Keratinocyte (primary cell): ENCODE data around the gene TTI1.

Experiments
- EZH2 ChIP-seq: IDR thresholded peaks from one replicate; pipeline ENCODE4 v1.6.1; 2012; ENCODE audit warnings: inconsistent platforms, mild to moderate bottlenecking, low read length, moderate library complexity
- TF ChIP-seq, protein P1 (sequence below), 3 experiments: IDR thresholded peaks in 1 of 3; conservative IDR thresholded peaks in 1 of 3; optimal IDR thresholded peaks in 1 of 3; 2 replicates in 2 of 3; 3 replicates in 1 of 3; pipeline versions ENCODE3 to v1.5.1; 2011; ENCODE audit warnings: low read length in 3 of 3, mild to moderate bottlenecking in 3 of 3, moderate library complexity in 2 of 3, control low read depth in 1 of 3, inconsistent platforms in 1 of 3; ENCODE audit not compliant: insufficient read depth in 2 of 3; ENCODE audit errors: extremely low read depth in 1 of 3

DNA sequence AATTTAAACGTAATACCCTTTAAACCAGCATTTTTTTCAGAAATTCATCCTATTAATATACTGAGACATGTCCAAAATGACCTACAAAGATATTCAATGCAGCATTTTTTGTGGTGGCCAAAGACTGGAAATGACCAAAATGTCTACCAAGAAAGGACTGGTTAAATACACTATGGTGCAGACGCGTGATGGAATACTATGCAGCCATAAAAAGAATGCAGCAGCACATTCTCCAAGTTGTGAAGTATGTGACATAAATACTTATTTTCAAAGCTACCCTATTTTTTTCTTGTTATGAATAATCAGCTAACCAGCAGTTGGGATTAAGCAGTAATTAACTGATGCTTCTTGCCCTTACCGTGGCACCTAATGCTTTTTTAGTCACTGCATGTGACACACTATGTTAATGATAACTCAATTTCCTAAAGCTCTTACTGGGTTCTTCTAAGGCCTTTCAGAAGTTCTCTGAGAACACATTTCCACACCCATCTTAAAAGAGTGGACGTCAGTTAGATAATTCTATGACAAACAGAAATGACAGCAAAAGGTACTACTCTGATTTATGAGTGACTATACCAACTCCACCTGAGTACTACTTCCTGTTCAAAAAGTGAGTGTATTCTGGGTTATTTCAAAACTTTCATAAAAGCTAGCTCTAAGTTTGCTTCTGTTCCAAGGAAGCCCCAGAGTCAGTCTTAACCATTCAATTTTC, 24.9 kb downstream of the TTI1 start:
- TF ChIP-seq EZH2, result no peak
- TF ChIP-seq, protein P1, sequence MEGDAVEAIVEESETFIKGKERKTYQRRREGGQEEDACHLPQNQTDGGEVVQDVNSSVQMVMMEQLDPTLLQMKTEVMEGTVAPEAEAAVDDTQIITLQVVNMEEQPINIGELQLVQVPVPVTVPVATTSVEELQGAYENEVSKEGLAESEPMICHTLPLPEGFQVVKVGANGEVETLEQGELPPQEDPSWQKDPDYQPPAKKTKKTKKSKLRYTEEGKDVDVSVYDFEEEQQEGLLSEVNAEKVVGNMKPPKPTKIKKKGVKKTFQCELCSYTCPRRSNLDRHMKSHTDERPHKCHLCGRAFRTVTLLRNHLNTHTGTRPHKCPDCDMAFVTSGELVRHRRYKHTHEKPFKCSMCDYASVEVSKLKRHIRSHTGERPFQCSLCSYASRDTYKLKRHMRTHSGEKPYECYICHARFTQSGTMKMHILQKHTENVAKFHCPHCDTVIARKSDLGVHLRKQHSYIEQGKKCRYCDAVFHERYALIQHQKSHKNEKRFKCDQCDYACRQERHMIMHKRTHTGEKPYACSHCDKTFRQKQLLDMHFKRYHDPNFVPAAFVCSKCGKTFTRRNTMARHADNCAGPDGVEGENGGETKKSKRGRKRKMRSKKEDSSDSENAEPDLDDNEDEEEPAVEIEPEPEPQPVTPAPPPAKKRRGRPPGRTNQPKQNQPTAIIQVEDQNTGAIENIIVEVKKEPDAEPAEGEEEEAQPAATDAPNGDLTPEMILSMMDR (optimal IDR thresholded peaks at IDR 0.05 in 1 of 3, IDR thresholded peaks at IDR 0.05 in 1 of 3, conservative IDR thresholded peaks at IDR 0.05 in 1 of 3; ENCODE audit: extremely low read depth in 1 of 3, insufficient read depth in 2 of 3, low read length in 3 of 3), result no peak
